CD4-positive, alpha-beta T cell (primary cell): ENCODE measurements around the gene UXS1. TPM values are rescaled to one million over a fixed set of nuclear protein-coding genes. Genes with fewer than 3 reads are reported as not detected.
A peak's percentile ranks its signal among the peaks of the same experiment; 100 is the strongest.
"Not testable (repeated sequence)": the region's sequence is repeated elsewhere in the genome, so short reads cannot be mapped to it uniquely, and the experiment has no call there.

ENCODE experiments used
- ATAC-seq: fragments of 200-7000 bp; cut with Tn5 transposase; one replicate; pipeline ENCODE4 v1.10.0; 2022; ENCODE audit warnings: mild to moderate bottlenecking; ENCODE audit not compliant: poor library complexity
- CTCF ChIA-PET: fragments of 350-600 bp; sonication (Branson Sonifier 250); formaldehyde crosslinking; loops from one replicate; lab custom pipeline; 2021; ENCODE audit warnings: antibody characterized with exemption, inconsistent platforms; lab: Charles Lee
- POLR2A ChIA-PET: fragments of 350-600 bp; sonication (Branson Sonifier 250); formaldehyde crosslinking; loops from one replicate; lab custom pipeline; 2021; ENCODE audit warnings: antibody characterized with exemption, inconsistent platforms; lab: Charles Lee
- DNase-seq, 14 experiments: peaks; one replicate each; pipeline ENCODE4 v3.0.0-alpha.2; 2013 to 2020; ENCODE audit warnings: mixed read lengths in 2 of 14
- H3K27ac ChIP-seq, 2 donors: one replicate each; pipeline versions ENCODE4 v1.5.1 to v1.7.0; 2013; ENCODE audit warnings: low read length in 2 of 2, low read depth in 1 of 2, mild to moderate bottlenecking in 1 of 2
- H3K27me3 ChIP-seq, 2 experiments: 1 replicate in 1 of 2; 2 replicates in 1 of 2; pipeline versions ENCODE4 v1.6.1 to v1.7.0; 2013; ENCODE audit warnings: low read length in 2 of 2, control low read depth in 1 of 2, mild to moderate bottlenecking in 1 of 2, moderate library complexity in 1 of 2; ENCODE audit not compliant: insufficient read depth in 2 of 2, control insufficient read depth in 1 of 2
- H3K36me3 ChIP-seq: one replicate; pipeline ENCODE4 v1.6.1; 2013; ENCODE audit warnings: low read length, control low read depth; ENCODE audit not compliant: insufficient read depth
- H3K4me1 ChIP-seq: one replicate; pipeline ENCODE4 v1.6.1; 2013; ENCODE audit warnings: low read length, control low read depth; ENCODE audit not compliant: insufficient read depth
- H3K4me3 ChIP-seq: one replicate; pipeline ENCODE4 v1.5.1; 2013; ENCODE audit warnings: mild to moderate bottlenecking, low read length, moderate library complexity
- H3K9me3 ChIP-seq, 2 experiments: 1 replicate in 1 of 2; 2 replicates in 1 of 2; pipeline versions ENCODE4 v1.6.1 to v1.7.0; 2013; ENCODE audit warnings: low read length in 2 of 2, mild to moderate bottlenecking in 2 of 2, control low read depth in 1 of 2, moderate library complexity in 1 of 2; ENCODE audit not compliant: control insufficient read depth in 1 of 2, insufficient read depth in 1 of 2
- H3K27ac Mint-ChIP-seq: one replicate; pipeline ENCODE4 v1.8.0; 2020; ENCODE audit warnings: mixed read lengths
- H3K27me3 Mint-ChIP-seq: one replicate; pipeline ENCODE4 v1.8.0; 2021; ENCODE audit warnings: mixed read lengths
- H3K36me3 Mint-ChIP-seq: one replicate; pipeline ENCODE4 v1.8.0; 2021; ENCODE audit warnings: low read depth, mixed read lengths
- H3K4me1 Mint-ChIP-seq: one replicate; pipeline ENCODE4 v1.8.0; 2021; ENCODE audit warnings: low read depth, mixed read lengths
- H3K4me3 Mint-ChIP-seq: one replicate; pipeline ENCODE4 v1.8.0; 2020; ENCODE audit warnings: mild to moderate bottlenecking, mixed read lengths
- H3K9me3 Mint-ChIP-seq: one replicate; pipeline ENCODE4 v1.8.0; 2020; ENCODE audit warnings: mixed read lengths
- intact Hi-C, 2 experiments: fragments of 100-400 bp; cut with DNase I in 1 of 2; cut with micrococcal nuclease in 1 of 2; formaldehyde crosslinking; loops; one replicate each; pipeline versions ENCODE4 v1.15.1 to v1.9.0; 2023 to 2025; cut with DNase I, micrococcal nuclease
- total RNA-seq, 174 experiments: library from RNA in 2 of 174; stranded (reverse) in 2 of 174; gene quantifications; one replicate each; pipeline ENCODE4 v1.2.3 and lab custom pipeline; 2021 to 2026
- TF ChIP-seq, protein P1 (sequence below): fragments of 200-600 bp; IDR thresholded peaks from one replicate; pipeline ENCODE4 v1.8.0; 2022; ENCODE audit warnings: antibody characterized with exemption, mild to moderate bottlenecking

The UXS1 gene
- total RNA-seq, 2 experiments from 2014 or later, result 59.3 to 67.1 TPM

GRCh38 chr2:106138543-106139237, 55.4 kb downstream of the UXS1 start:
- ATAC-seq (peak; percentile 30), DNase-seq (peak in 3 of 14 experiments; percentile 40 to 45 (median 42))
- H3K27ac Mint-ChIP-seq, result peak overlapping the region; percentile 91
- POLR2A ChIA-PET, result interaction anchor here (0.6 to 5.7 kb wide), 10 partner anchors 10 to 560 kb away, joined by 3 to 69 read pairs (median 3); no protein-coding TSS in a partner anchor
- Histone ChIP-seq H3K27ac (peak overlapping the region; percentile 66 to 84), H3K27me3 (no peaks in the 10 kb centered on the region), H3K9me3 (no peaks in the 10 kb centered on the region), H3K4me1 (peaks cover 58% of the 10 kb centered on the region), H3K4me3 (peak overlapping the region; percentile 43), H3K36me3 (peaks cover 22% of the 10 kb centered on the region)
- CTCF ChIA-PET, result interaction anchor here (1.2 to 1.8 kb wide), 3 partner anchors 10 to 21 kb away, joined by 3 to 5 read pairs (median 4); no protein-coding TSS in a partner anchor
- TF ChIP-seq, protein P1, sequence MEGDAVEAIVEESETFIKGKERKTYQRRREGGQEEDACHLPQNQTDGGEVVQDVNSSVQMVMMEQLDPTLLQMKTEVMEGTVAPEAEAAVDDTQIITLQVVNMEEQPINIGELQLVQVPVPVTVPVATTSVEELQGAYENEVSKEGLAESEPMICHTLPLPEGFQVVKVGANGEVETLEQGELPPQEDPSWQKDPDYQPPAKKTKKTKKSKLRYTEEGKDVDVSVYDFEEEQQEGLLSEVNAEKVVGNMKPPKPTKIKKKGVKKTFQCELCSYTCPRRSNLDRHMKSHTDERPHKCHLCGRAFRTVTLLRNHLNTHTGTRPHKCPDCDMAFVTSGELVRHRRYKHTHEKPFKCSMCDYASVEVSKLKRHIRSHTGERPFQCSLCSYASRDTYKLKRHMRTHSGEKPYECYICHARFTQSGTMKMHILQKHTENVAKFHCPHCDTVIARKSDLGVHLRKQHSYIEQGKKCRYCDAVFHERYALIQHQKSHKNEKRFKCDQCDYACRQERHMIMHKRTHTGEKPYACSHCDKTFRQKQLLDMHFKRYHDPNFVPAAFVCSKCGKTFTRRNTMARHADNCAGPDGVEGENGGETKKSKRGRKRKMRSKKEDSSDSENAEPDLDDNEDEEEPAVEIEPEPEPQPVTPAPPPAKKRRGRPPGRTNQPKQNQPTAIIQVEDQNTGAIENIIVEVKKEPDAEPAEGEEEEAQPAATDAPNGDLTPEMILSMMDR, result no peak
- peaks cover 37% of the 10 kb centered on the region for H3K36me3 Mint-ChIP-seq
- peak overlapping the region; percentile 82 for H3K4me3 Mint-ChIP-seq
- no peaks in the 10 kb centered on the region for H3K9me3 Mint-ChIP-seq
- H3K27me3 Mint-ChIP-seq, result no peaks in the 10 kb centered on the region
- peaks cover 51% of the 10 kb centered on the region for H3K4me1 Mint-ChIP-seq
- intact Hi-C loops, result loop anchor here in 1 of 2 experiments (5.0 kb wide), 1 partner anchor 54 kb away; the partner anchor contains the start of gene UXS1

GRCh38 chr2:106137731-106138521, 56.2 kb downstream of the UXS1 start:
- H3K4me3 Mint-ChIP-seq, result peak overlapping the region; percentile 82
- H3K27ac Mint-ChIP-seq, result peak overlapping the region; percentile 91
- no peaks in the 10 kb centered on the region for H3K9me3 Mint-ChIP-seq
- H3K9me3 ChIP-seq, result no peaks in the 10 kb centered on the region
- H3K27me3 ChIP-seq, result no peaks in the 10 kb centered on the region
- ChIA-PET CTCF (interaction anchor here (0.5 to 1.8 kb wide), 3 partner anchors 10 to 1552 kb away, joined by 3 to 4 read pairs (median 3); no protein-coding TSS in a partner anchor), POLR2A (interaction anchor here (0.8 to 5.7 kb wide), 6 partner anchors 10 to 560 kb away, joined by 3 to 69 read pairs (median 3); no protein-coding TSS in a partner anchor)
- TF ChIP-seq, protein P1, result no peak
- H3K36me3 ChIP-seq, result peaks cover 17% of the 10 kb centered on the region
- H3K36me3 Mint-ChIP-seq, result peaks cover 31% of the 10 kb centered on the region
- peak overlapping the region; percentile 43 for H3K4me3 ChIP-seq
- peak overlapping the region; percentile 66 to 84 for H3K27ac ChIP-seq
- ATAC-seq (peak; percentile 76), DNase-seq (peak in 7 of 14 experiments; percentile 17 to 75 (median 52))
- intact Hi-C loops, result loop anchor here in 1 of 2 experiments (5.0 kb wide), 1 partner anchor 54 kb away; the partner anchor contains the start of gene UXS1
- no peaks in the 10 kb centered on the region for H3K27me3 Mint-ChIP-seq
- peaks cover 51% of the 10 kb centered on the region for H3K4me1 ChIP-seq
- H3K4me1 Mint-ChIP-seq, result peaks cover 46% of the 10 kb centered on the region

DNA sequence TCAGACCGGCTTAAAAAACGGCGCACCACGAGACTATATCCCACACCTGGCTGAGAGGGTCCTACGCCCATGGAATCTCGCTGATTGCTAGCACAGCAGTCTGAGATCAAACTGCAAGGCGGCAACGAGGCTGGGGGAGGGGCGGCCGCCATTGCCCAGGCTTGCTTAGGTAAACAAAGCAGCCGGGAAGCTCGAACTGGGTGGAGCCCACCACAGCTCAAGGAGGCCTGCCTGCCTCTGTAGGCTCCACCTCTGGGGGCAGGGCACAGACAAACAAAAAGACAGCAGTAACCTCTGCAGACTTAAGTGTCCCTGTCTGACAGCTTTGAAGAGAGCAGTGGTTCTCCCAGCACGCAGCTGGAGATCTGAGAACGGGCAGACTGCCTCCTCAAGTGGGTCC, 62.9 kb downstream of the UXS1 start:
- H3K4me3 Mint-ChIP-seq, H3K9me3 ChIP-seq, DNase-seq, H3K27ac Mint-ChIP-seq, H3K4me3 ChIP-seq, CTCF ChIA-PET, POLR2A ChIA-PET, H3K27me3 Mint-ChIP-seq, H3K27me3 ChIP-seq, intact Hi-C loops, ATAC-seq, H3K4me1 ChIP-seq, H3K9me3 Mint-ChIP-seq, H3K27ac ChIP-seq: not testable (repeated sequence)
- peaks cover 38% of the 10 kb centered on the region for H3K36me3 ChIP-seq
- peaks cover 40% of the 10 kb centered on the region for H3K36me3 Mint-ChIP-seq
- peaks cover 22% of the 10 kb centered on the region for H3K4me1 Mint-ChIP-seq
